HCT116 (cell line): Measurements from ENCODE around the gene ZNF618. TPM values are rescaled to one million over a fixed set of nuclear protein-coding genes. Genes with fewer than 3 reads are reported as not detected.
A peak's percentile ranks its signal among the peaks of the same experiment; 100 is the strongest.

Experiments
- ATAC-seq: fragments of 200-7000 bp; cut with Tn5 transposase; 2 replicates; pipeline ENCODE4 v1.9.1; 2020; ENCODE audit warnings: mild to moderate bottlenecking, moderate library complexity
- BruUV-seq: library from RNA; stranded (reverse); fragments of 400-500 nt; replicated peaks from 2 replicates; lab custom pipeline; 2021; lab: Mats Ljungman, UMichigan
- CTCF ChIA-PET: fragments of 300-600 bp; sonication (Branson Sonifier 250); formaldehyde crosslinking; loops from one replicate; lab custom pipeline; 2021; ENCODE audit warnings: antibody characterized with exemption; lab: Charles Lee
- POLR2A ChIA-PET: fragments of 300-600, 350-600 bp; sonication (Branson Sonifier 250); formaldehyde crosslinking; loops from one replicate; lab custom pipeline; 2021; ENCODE audit warnings: antibody characterized with exemption; lab: Charles Lee
- RAD21 ChIA-PET, 2 experiments: fragments of 300-600 bp; sonication (Branson Sonifier 250); formaldehyde crosslinking; loops; one replicate each; lab custom pipeline; 2023; ENCODE audit warnings: low total read pairs in 2 of 2; ENCODE audit not compliant: uncharacterized antibody in 2 of 2, unreplicated experiment in 2 of 2, low non-redundant PET in 1 of 2; lab: Charles Lee
- DNase-seq: peaks from one replicate; pipeline ENCODE4 v3.0.0-alpha.2; 2010; ENCODE audit warnings: low read depth, low spot score
- H2AFZ ChIP-seq: fragments of 200-600 bp; shearing (Covaris generic), sonication (generic); 2 replicates; pipeline ENCODE4 v1.6.1; 2017; ENCODE audit warnings: low read depth, mixed run types, mixed read lengths, antibody characterized with exemption, low read length; ENCODE audit not compliant: poor library complexity, severe bottlenecking
- H3K27ac ChIP-seq: 2 replicates; pipeline ENCODE4 v1.5.1; 2012; ENCODE audit warnings: low read depth, low read length
- H3K27me3 ChIP-seq: fragments of 200-600 bp; sonication (generic); 2 replicates; pipeline ENCODE4 v1.6.1; 2016; ENCODE audit warnings: mixed run types, low read length, mixed read lengths; ENCODE audit not compliant: insufficient read depth
- H3K36me3 ChIP-seq, 2 experiments: fragments of 200-500 bp in 1 of 2; fragments of 200-600 bp in 1 of 2; sonication (Bioruptor generic) in 1 of 2; sonication (generic) in 1 of 2; 2 replicates each; pipeline versions ENCODE4 v1.5.1 to v1.6.1; 2014 to 2016; ENCODE audit warnings: low read length in 2 of 2, inconsistent platforms in 1 of 2, mixed read lengths in 1 of 2, mixed run types in 1 of 2; ENCODE audit not compliant: insufficient read depth in 2 of 2, control insufficient read depth in 1 of 2
- H3K4me1 ChIP-seq, 2 experiments: fragments of 200-600 bp in 1 of 2; sonication (generic) in 1 of 2; 2 replicates each; pipeline versions ENCODE4 v1.5.1 to v1.6.1; 2012 to 2017; ENCODE audit warnings: low read length in 2 of 2, inconsistent platforms in 1 of 2, mild to moderate bottlenecking in 1 of 2, mixed read lengths in 1 of 2, mixed run types in 1 of 2, moderate library complexity in 1 of 2; ENCODE audit not compliant: insufficient read depth in 2 of 2, control insufficient read depth in 1 of 2
- H3K4me2 ChIP-seq: fragments of 200-600 bp; sonication (generic); 2 replicates; pipeline ENCODE4 v1.6.1; 2017; ENCODE audit warnings: mixed run types, low read length, mixed read lengths
- H3K4me3 ChIP-seq, 2 experiments: fragments of 200-600 bp in 1 of 2; sonication (generic) in 1 of 2; replicated peaks in 1 of 2; 2 replicates each; pipeline ENCODE4 v1.5.1; 2011 to 2016; ENCODE audit warnings: low read length in 2 of 2, control low read depth in 1 of 2, low read depth in 1 of 2, mild to moderate bottlenecking in 1 of 2, mixed read lengths in 1 of 2, mixed run types in 1 of 2
- H3K79me2 ChIP-seq: fragments of 200-600 bp; sonication (generic); 2 replicates; pipeline ENCODE4 v1.6.1; 2017; ENCODE audit warnings: mild to moderate bottlenecking, mixed run types, low read length, moderate library complexity, mixed read lengths; ENCODE audit not compliant: insufficient read depth
- H3K9ac ChIP-seq: fragments of 200-600 bp; sonication (generic); 2 replicates; pipeline ENCODE4 v1.6.1; 2016; ENCODE audit warnings: low read length, mixed read lengths
- H3K9me2 ChIP-seq: fragments of 200-600 bp; sonication (generic), shearing (Covaris generic); 2 replicates; pipeline ENCODE4 v1.6.1; 2017; ENCODE audit warnings: mixed run types, mild to moderate bottlenecking, moderate library complexity; ENCODE audit not compliant: insufficient read depth
- H3K9me3 ChIP-seq, 2 experiments: fragments of 200-500 bp in 1 of 2; fragments of 200-600 bp in 1 of 2; sonication (Bioruptor generic) in 1 of 2; sonication (generic) in 1 of 2; 2 replicates each; pipeline ENCODE4 v1.6.1; 2014 to 2017; ENCODE audit warnings: low read length in 2 of 2, mixed read lengths in 2 of 2, inconsistent platforms in 1 of 2, low read depth in 1 of 2, mild to moderate bottlenecking in 1 of 2, mixed run types in 1 of 2, moderate library complexity in 1 of 2; ENCODE audit not compliant: control insufficient read depth in 1 of 2, insufficient read depth in 1 of 2
- H4K20me1 ChIP-seq: fragments of 200-600 bp; sonication (generic), shearing (Covaris generic); 2 replicates; pipeline ENCODE4 v1.6.1; 2017; ENCODE audit warnings: mixed run types, mild to moderate bottlenecking, moderate library complexity; ENCODE audit not compliant: insufficient read depth
- EGR1 ChIP-seq: IDR thresholded peaks from 2 replicates; pipeline ENCODE4 v1.6.1; 2012; ENCODE audit warnings: low read depth
- POLR2AphosphoS5 ChIP-seq: IDR thresholded peaks from 2 replicates; pipeline ENCODE4 v1.6.1; 2011; ENCODE audit warnings: mild to moderate bottlenecking, low read depth, low read length, moderate library complexity
- SIN3A ChIP-seq: IDR thresholded peaks from 2 replicates; pipeline ENCODE4 v1.6.1; 2012; ENCODE audit warnings: low read depth
- SRF ChIP-seq: IDR thresholded peaks from 2 replicates; pipeline ENCODE4 v1.6.1; 2012; ENCODE audit warnings: low read depth
- intact Hi-C: fragments of 100-400 bp; cut with micrococcal nuclease; formaldehyde crosslinking; loops from 2 replicates; pipeline ENCODE4 v1.10.0; 2022
- total RNA-seq: library from RNA; stranded (reverse); gene quantifications from one replicate; pipeline ENCODE4 v1.2.1, GENCODE V29; 2021; ENCODE audit not compliant: unreplicated experiment
- TF ChIP-seq, protein P1 (sequence below), 3 experiments: fragments of 200-600 bp in 1 of 3; sonication (generic) in 1 of 3; IDR thresholded peaks in 2 of 3; conservative IDR thresholded peaks in 1 of 3; 2 replicates each; pipeline ENCODE4 v1.5.1; 2012 to 2017; ENCODE audit warnings: low read depth in 2 of 3, low read length in 2 of 3, antibody characterized with exemption in 1 of 3, borderline replicate concordance in 1 of 3, control low read depth in 1 of 3, mild to moderate bottlenecking in 1 of 3, mixed read lengths in 1 of 3, mixed run types in 1 of 3, moderate library complexity in 1 of 3; ENCODE audit not compliant: insufficient read depth in 1 of 3
- TF ChIP-seq, protein P2 (sequence below): IDR thresholded peaks from 2 replicates; pipeline ENCODE4 v1.6.1; 2011; ENCODE audit warnings: mild to moderate bottlenecking, low read length, moderate library complexity; ENCODE audit not compliant: insufficient replicate concordance; ENCODE audit errors: extremely low read depth
- TF ChIP-seq, protein P3 (sequence below): IDR thresholded peaks from 2 replicates; pipeline ENCODE4 v1.6.1; 2012
- TF ChIP-seq, protein P4 (sequence below): IDR thresholded peaks from 2 replicates; pipeline ENCODE4 v1.6.1; 2012

ZNF618 gene
- total RNA-seq, 1 experiment from 2014 or later, result 13.5 TPM

DNA sequence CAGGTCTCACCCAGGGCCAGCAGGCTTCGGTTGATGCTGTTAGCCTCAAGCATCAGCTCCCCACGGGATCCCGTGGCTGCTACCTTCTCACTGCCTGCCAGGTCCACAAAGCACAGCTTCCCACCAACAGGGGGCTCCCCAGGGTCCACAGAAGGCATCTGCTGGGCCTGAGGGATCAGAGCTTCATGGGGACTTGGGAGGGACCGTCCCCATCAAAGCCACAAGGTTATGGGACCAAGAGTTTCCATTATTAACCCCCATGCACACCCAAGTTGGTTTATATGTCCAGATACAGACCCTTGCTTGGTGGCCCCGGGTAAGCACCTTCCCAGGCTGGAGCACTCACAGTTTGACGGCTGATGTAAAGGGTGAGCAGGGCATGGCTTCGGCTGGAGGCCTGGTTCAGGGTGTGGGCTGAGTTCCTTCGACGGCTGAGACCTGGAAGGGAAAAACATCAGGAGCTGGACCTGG is 220.0 kb downstream of the ZNF618 start:
- BruUV-seq, result TSS peak; percentile 38
- ATAC-seq, result no peak

More for the DNA sequence above, 220.0 kb downstream of the ZNF618 start:
- Histone ChIP-seq H3K27ac (no peak overlapping the region), H3K4me1 (peaks cover 0 to 9% of the 10 kb centered on the region in 2 experiments; a peak in 2 of 4 replicates), H3K27me3 (no peaks in the 10 kb centered on the region), H3K9me2 (no peaks in the 10 kb centered on the region), H3K79me2 (no peaks in the 10 kb centered on the region), H3K36me3 (no peaks in the 10 kb centered on the region), H2AFZ (no peak overlapping the region), H3K9me3 (no peaks in the 10 kb centered on the region), H3K4me3 (no peak overlapping the region), H4K20me1 (no peaks in the 10 kb centered on the region), H3K9ac (no peak overlapping the region), H3K4me2 (no peak overlapping the region)
- ChIA-PET CTCF (interaction anchor here (0.6 to 2.4 kb wide), 5 partner anchors 12 to 358 kb away, joined by 3 to 17 read pairs (median 4); no protein-coding TSS in a partner anchor), RAD21 (interaction anchor here in 1 of 2 experiments (0.9 kb wide), 1 partner anchor 195 kb away, joined by 3 read pairs; no protein-coding TSS in a partner anchor), POLR2A (no interaction called here)
- intact Hi-C loops, result no loop called here
- DNase-seq, result no peak
- TF ChIP-seq, protein P1, sequence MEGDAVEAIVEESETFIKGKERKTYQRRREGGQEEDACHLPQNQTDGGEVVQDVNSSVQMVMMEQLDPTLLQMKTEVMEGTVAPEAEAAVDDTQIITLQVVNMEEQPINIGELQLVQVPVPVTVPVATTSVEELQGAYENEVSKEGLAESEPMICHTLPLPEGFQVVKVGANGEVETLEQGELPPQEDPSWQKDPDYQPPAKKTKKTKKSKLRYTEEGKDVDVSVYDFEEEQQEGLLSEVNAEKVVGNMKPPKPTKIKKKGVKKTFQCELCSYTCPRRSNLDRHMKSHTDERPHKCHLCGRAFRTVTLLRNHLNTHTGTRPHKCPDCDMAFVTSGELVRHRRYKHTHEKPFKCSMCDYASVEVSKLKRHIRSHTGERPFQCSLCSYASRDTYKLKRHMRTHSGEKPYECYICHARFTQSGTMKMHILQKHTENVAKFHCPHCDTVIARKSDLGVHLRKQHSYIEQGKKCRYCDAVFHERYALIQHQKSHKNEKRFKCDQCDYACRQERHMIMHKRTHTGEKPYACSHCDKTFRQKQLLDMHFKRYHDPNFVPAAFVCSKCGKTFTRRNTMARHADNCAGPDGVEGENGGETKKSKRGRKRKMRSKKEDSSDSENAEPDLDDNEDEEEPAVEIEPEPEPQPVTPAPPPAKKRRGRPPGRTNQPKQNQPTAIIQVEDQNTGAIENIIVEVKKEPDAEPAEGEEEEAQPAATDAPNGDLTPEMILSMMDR (IDR thresholded peaks at IDR 0.05 in 2 of 3, conservative IDR thresholded peaks at IDR 0.05 in 1 of 3; ENCODE audit: borderline replicate concordance in 1 of 3, insufficient read depth in 1 of 3, low read depth in 2 of 3, low read length in 2 of 3), result peak in 2 of 3 experiments; percentile 40 to 42; a peak in 3 of 6 replicates
- TF ChIP-seq, protein P2, sequence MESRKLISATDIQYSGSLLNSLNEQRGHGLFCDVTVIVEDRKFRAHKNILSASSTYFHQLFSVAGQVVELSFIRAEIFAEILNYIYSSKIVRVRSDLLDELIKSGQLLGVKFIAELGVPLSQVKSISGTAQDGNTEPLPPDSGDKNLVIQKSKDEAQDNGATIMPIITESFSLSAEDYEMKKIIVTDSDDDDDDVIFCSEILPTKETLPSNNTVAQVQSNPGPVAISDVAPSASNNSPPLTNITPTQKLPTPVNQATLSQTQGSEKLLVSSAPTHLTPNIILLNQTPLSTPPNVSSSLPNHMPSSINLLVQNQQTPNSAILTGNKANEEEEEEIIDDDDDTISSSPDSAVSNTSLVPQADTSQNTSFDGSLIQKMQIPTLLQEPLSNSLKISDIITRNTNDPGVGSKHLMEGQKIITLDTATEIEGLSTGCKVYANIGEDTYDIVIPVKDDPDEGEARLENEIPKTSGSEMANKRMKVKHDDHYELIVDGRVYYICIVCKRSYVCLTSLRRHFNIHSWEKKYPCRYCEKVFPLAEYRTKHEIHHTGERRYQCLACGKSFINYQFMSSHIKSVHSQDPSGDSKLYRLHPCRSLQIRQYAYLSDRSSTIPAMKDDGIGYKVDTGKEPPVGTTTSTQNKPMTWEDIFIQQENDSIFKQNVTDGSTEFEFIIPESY, result no peak
- TF ChIP-seq POLR2AphosphoS5, result no peak
- no peak for TF ChIP-seq SIN3A
- TF ChIP-seq, protein P3, sequence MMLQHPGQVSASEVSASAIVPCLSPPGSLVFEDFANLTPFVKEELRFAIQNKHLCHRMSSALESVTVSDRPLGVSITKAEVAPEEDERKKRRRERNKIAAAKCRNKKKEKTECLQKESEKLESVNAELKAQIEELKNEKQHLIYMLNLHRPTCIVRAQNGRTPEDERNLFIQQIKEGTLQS, result no peak
- no peak for TF ChIP-seq EGR1
- TF ChIP-seq, protein P4, sequence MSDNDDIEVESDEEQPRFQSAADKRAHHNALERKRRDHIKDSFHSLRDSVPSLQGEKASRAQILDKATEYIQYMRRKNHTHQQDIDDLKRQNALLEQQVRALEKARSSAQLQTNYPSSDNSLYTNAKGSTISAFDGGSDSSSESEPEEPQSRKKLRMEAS, result no peak
- TF ChIP-seq SRF, result no peak
